Measurements from ENCODE around the gene LELP1.

- TF ChIP-seq CTCF (IDR thresholded peaks at IDR 0.05; ENCODE audit: low read depth, low read length) (no peak), EZH2phosphoT487 (IDR thresholded peaks at IDR 0.05; ENCODE audit: low read depth) (no peak)
Measured at GRCh38 chr1:153220606-153221303, 17.5 kb downstream of the LELP1 start.

Data from OCI-LY3 (cell line).